Nephron (organoid): ENCODE measurements around the gene ULBP1.
A peak's percentile ranks its signal among the peaks of the same experiment; 100 is the strongest.
"Not testable (repeated sequence)": the region's sequence is repeated elsewhere in the genome, so short reads cannot be mapped to it uniquely, and the experiment has no call there.

Experiments used
- H3K27ac Mint-ChIP-seq, 3 experiments: 2 replicates each; pipeline ENCODE4 v1.8.0; 2020; ENCODE audit warnings: mixed read lengths in 3 of 3, mild to moderate bottlenecking in 2 of 3, moderate library complexity in 1 of 3
- H3K27me3 Mint-ChIP-seq: 2 replicates; pipeline ENCODE4 v1.8.0; 2021; ENCODE audit warnings: low read depth, mild to moderate bottlenecking, moderate library complexity, mixed read lengths
- H3K36me3 Mint-ChIP-seq: 2 replicates; pipeline ENCODE4 v1.8.0; 2020; ENCODE audit warnings: low read depth, mixed read lengths
- H3K4me1 Mint-ChIP-seq: 2 replicates; pipeline ENCODE4 v1.8.0; 2020; ENCODE audit warnings: mixed read lengths
- H3K4me3 Mint-ChIP-seq, 3 experiments: 2 replicates each; pipeline ENCODE4 v1.8.0; 2020; ENCODE audit warnings: mild to moderate bottlenecking in 3 of 3, mixed read lengths in 3 of 3, moderate library complexity in 2 of 3
- H3K9me3 Mint-ChIP-seq: 2 replicates; pipeline ENCODE4 v1.8.0; 2020; ENCODE audit warnings: mixed read lengths
- TF ChIP-seq, protein P1 (sequence below), 3 experiments: fragments of 200-600 bp; sonication (generic); IDR thresholded peaks; one replicate each; pipeline ENCODE4 v1.5.0; 2021; ENCODE audit warnings: antibody characterized with exemption in 3 of 3; ENCODE audit not compliant: unreplicated experiment in 3 of 3

ULBP1 gene

DNA sequence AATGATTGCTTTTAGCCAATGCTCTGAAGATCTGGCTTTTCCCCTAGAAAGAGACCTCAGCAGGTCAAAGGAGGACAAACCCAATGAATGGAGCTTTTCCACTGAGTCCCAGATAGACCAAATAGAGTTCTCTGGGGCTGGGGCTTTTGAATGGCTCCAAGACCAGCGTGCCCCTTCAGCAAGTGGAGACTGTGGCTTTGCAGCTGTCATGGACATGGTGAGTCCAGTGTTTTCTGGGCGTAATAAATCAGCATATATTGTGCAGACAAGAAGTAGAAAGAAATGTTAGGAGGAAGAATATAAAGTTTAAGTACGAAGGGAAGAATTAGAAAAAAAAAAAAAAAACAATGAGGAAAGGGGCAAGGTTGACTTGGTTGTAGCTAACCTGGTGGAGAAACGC is 28.1 kb downstream of the ULBP1 start:
- Mint-ChIP-seq H3K36me3 (no peaks in the 10 kb centered on the region), H3K4me1 (peaks cover 11% of the 10 kb centered on the region), H3K9me3 (peaks cover 37% of the 10 kb centered on the region), H3K4me3 (no peak overlapping the region), H3K27ac (no peak overlapping the region), H3K27me3 (peaks cover 100% of the 10 kb centered on the region)
- TF ChIP-seq, protein P1, sequence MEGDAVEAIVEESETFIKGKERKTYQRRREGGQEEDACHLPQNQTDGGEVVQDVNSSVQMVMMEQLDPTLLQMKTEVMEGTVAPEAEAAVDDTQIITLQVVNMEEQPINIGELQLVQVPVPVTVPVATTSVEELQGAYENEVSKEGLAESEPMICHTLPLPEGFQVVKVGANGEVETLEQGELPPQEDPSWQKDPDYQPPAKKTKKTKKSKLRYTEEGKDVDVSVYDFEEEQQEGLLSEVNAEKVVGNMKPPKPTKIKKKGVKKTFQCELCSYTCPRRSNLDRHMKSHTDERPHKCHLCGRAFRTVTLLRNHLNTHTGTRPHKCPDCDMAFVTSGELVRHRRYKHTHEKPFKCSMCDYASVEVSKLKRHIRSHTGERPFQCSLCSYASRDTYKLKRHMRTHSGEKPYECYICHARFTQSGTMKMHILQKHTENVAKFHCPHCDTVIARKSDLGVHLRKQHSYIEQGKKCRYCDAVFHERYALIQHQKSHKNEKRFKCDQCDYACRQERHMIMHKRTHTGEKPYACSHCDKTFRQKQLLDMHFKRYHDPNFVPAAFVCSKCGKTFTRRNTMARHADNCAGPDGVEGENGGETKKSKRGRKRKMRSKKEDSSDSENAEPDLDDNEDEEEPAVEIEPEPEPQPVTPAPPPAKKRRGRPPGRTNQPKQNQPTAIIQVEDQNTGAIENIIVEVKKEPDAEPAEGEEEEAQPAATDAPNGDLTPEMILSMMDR (IDR thresholded peaks at IDR 0.05; ENCODE audit: unreplicated experiment in 3 of 3): no peak

DNA sequence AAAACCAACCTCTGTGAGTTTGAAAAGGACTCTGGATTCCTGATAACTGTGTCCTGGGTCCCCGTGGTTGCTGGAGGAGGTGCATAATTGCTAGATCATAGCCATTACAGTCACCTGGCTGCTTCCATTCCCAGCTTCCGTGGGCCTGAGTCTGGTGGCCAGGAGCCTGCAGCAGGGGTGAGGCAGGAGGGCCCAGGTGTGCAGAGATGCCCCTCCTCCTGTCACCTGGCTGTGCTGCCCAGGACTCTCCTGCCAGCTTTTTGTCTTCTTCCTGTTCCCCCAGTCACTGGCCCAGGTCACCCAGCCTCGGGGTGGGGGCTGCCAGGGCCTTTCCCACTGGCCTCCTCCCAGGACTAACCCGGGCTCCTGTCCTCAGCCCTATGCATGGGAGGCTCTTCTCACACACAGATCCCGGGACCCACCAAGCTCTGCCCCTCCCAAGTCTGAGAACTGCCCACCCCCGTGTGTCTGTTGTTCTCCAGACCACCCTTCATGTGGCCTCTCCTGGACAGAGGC is 31.6 kb downstream of the ULBP1 start:
- Mint-ChIP-seq H3K9me3 (peaks cover 11% of the 10 kb centered on the region), H3K27ac (no peak overlapping the region), H3K4me1 (peaks cover 4% of the 10 kb centered on the region), H3K4me3 (no peak overlapping the region), H3K36me3 (no peaks in the 10 kb centered on the region), H3K27me3 (peaks cover 99% of the 10 kb centered on the region)
- TF ChIP-seq, protein P1 (IDR thresholded peaks at IDR 0.05; ENCODE audit: unreplicated experiment in 3 of 3): no peak

DNA sequence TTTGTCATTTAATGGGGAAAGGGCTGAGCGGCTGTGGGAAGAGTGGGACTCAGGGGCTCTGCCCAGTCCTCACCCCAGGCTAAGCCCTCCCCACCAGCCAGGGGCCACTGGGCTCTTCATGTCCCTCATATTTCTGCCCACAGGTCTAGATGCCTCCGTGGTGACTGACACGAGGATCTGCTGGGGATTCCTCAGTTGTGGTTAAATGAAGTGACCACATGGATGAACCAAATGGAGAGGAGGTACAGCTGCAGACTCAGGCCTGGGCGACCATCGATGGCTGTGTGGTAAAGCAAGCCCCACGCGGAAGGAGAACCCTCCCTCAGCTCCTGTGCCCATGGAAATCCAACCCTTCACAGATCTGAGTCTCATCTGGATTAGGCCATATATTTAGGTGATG is 32.2 kb downstream of the ULBP1 start:
- Mint-ChIP-seq H3K4me3 (no peak overlapping the region), H3K27me3 (peaks cover 99% of the 10 kb centered on the region), H3K36me3 (no peaks in the 10 kb centered on the region), H3K4me1 (no peaks in the 10 kb centered on the region), H3K9me3 (peaks cover 8% of the 10 kb centered on the region), H3K27ac (no peak overlapping the region)
- TF ChIP-seq, protein P1 (IDR thresholded peaks at IDR 0.05; ENCODE audit: unreplicated experiment in 3 of 3): no peak

DNA sequence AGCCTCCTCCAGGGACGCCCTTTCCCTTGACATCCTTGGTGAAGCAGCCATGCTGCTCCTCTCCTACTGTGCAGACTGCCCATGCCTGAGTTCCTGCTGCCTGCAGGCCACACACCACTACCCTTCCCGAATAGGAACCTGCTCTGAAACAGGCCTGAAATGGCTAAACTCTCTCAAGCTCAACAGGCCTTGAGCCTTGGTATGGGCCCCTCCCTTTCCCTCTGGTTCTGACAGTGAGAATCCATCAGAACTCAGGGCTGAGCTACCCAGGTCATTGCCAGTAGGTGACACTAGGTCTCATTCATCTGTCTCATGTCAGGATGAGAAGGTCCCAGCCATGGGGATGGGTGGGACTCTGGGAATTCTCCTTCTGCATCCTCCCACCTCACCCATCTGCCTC is 35.9 kb downstream of the ULBP1 start:
- H3K36me3 Mint-ChIP-seq: no peaks in the 10 kb centered on the region
- H3K9me3 Mint-ChIP-seq: peaks cover 3% of the 10 kb centered on the region
- TF ChIP-seq, protein P1 (IDR thresholded peaks at IDR 0.05; ENCODE audit: unreplicated experiment in 3 of 3): no peak
- H3K4me1 Mint-ChIP-seq: no peaks in the 10 kb centered on the region
- no peak overlapping the region for H3K4me3 Mint-ChIP-seq
- peaks cover 97% of the 10 kb centered on the region for H3K27me3 Mint-ChIP-seq
- H3K27ac Mint-ChIP-seq: no peak overlapping the region

DNA sequence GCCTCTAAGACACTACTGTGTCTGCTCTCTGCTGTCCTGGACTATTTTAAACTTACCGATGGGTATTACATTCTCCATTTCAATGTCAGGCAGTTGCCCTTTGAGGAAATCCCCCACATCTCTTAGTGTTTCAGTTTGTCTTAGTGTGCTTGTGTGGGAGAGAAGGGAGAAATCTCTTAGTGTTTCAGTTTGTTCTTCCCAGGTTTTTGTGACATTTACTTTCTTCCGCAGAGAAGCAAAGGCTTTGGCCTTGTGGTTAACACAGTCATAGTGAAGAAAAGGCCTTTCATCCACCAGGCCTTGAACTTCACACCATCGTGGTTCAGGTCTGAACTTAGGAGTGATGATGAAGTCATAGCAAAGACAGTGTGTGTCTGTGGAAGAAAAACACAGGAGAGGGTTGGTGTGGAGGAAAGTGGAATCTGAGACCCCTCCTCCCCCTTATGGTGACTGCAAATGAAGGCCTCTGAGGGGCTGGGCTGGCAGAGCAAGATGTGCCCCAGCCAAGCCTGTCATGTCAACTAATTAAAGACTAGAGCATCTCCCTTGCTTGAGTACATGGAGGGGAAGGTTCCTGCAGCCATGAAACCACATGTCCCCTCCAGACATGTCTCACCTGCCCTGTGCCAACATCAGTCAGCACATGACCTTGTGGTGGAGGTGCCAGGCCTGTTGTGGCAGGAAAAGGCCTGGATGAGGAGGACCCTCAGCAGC is 37.7 kb downstream of the ULBP1 start:
- Mint-ChIP-seq H3K4me1 (no peaks in the 10 kb centered on the region), H3K27ac (no peak overlapping the region), H3K4me3 (no peak overlapping the region), H3K36me3 (no peaks in the 10 kb centered on the region), H3K27me3 (peaks cover 97% of the 10 kb centered on the region), H3K9me3 (peaks cover 3% of the 10 kb centered on the region)
- TF ChIP-seq, protein P1 (IDR thresholded peaks at IDR 0.05; ENCODE audit: unreplicated experiment in 3 of 3): no peak

DNA sequence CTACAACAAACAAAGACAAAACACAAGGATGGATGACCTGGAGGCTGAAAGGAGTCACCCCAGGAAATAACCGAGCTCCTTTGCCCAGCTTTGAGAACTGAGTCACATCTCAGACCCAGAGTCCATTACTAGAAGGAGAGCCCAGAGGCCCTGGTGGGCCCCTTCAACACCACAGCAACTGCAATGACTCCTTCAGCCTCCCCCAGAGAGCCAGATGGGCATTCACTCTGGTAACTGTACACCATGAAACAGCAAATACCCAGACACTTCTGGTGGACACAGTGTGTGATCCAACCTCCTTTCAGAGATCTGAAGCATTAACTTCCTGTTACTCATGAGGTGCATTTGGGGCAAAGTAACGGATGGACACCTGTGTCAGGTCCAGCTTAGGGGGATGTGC is 39.0 kb downstream of the ULBP1 start:
- peaks cover 97% of the 10 kb centered on the region for H3K27me3 Mint-ChIP-seq
- H3K9me3 Mint-ChIP-seq: peaks cover 3% of the 10 kb centered on the region
- H3K27ac Mint-ChIP-seq: no peak overlapping the region
- peak overlapping the region in 2 of 3 experiments; percentile 59 to 64 for H3K4me3 Mint-ChIP-seq
- TF ChIP-seq, protein P1 (IDR thresholded peaks at IDR 0.05; ENCODE audit: unreplicated experiment in 3 of 3): no peak
- H3K4me1 Mint-ChIP-seq: no peaks in the 10 kb centered on the region
- H3K36me3 Mint-ChIP-seq: no peaks in the 10 kb centered on the region

DNA sequence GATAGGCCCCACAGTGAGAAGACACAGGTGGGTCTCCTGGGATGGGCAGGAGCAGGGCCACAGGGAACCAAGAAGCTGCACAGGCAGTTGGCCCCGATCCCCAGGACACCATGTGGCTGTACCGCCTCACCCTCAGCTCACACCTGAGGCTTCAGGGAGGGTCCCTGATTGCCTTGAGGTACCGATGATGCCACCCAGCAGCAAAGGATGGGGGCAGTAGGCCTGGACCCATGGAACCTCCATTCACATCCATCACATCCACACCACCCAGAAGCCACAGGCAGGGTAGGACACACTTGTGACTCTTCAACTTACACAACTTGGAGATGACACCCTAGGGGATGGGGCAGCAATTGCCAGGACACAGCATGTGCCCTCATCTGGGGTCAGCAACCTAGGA is 39.9 kb downstream of the ULBP1 start:
- H3K36me3 Mint-ChIP-seq, H3K27ac Mint-ChIP-seq, H3K9me3 Mint-ChIP-seq, H3K4me1 Mint-ChIP-seq: not testable (repeated sequence)
- peak overlapping the region; percentile 81 to 89 (median 87) for H3K4me3 Mint-ChIP-seq
- H3K27me3 Mint-ChIP-seq: peaks cover 96% of the 10 kb centered on the region
